GM21526 (cell line): ENCODE data around the gene PRDM9.
"Not testable (repeated sequence)": the region's sequence is repeated elsewhere in the genome, so short reads cannot be mapped to it uniquely, and the experiment has no call there.

Source experiments
- ATAC-seq: cut with Tn5 transposase; IDR thresholded peaks from one replicate; pipeline ENCODE4 v1.9.1; 2021; ENCODE audit warnings: moderate library complexity; ENCODE audit not compliant: unreplicated experiment, low FRiP score

Gene PRDM9

DNA sequence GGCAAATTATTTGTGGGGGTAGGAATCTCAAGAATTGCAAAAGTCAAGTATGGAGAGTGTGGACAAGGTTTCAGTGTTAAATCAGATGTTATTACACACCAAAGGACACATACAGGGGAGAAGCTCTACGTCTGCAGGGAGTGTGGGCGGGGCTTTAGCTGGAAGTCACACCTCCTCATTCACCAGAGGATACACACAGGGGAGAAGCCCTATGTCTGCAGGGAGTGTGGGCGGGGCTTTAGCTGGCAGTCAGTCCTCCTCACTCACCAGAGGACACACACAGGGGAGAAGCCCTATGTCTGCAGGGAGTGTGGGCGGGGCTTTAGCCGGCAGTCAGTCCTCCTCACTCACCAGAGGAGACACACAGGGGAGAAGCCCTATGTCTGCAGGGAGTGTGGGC, 19.2 kb downstream of the PRDM9 start:
- not testable (repeated sequence) for ATAC-seq

GRCh38 chr5:23527216-23527920, 20.0 kb downstream of the PRDM9 start:
- ATAC-seq, result not testable (repeated sequence)

DNA sequence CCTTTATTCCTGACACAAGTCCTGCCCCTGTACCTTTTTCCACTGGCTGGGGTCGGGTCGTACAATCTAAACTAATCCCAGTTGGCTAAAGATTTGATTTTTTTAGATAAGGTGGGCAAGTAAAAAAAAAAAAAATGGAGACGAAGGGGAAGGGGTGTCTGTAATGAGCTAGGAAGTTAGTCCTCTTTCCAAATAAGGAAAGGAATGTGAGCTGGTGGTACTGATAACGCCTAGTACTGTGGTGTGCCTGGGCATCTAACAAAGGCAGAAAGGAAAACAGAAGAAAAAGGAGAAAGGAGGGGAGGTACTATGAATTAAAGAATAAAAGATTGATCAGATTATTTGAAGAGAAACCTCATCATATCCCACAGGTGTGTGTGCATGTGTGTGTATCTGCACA, 21.3 kb downstream of the PRDM9 start:
- ATAC-seq, result no peak

- no peak for ATAC-seq
Observed at GRCh38 chr5:23530571-23530970, 23.2 kb downstream of the PRDM9 start.

DNA sequence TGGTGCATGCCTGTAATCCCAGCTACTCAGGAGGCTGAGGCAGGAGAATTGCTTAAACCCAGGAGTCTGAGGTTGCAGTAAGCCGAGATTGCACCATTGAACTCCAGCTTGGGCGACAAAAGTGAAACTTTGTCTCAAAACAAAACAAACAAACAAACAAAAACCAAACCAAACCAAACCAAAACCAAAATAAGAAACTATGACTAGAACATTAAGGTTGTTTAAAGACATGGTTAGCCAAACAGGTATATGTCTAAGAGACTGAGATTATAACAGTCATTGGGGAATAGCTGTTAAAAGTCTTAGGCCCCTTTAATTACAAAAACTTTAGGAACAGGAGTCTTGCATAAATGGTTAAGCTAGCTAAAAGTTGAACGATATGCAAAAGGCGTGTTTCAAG, 63.6 kb downstream of the PRDM9 start:
- ATAC-seq, result no peak
